GM12874 (cell line): ENCODE data around the gene PARD3B.

Source experiments
- CTCF ChIP-seq: IDR thresholded peaks from 2 replicates; pipeline ENCODE4 v1.5.1; 2011; ENCODE audit warnings: low read depth, mild to moderate bottlenecking, control low read depth, low read length, moderate library complexity; ENCODE audit not compliant: insufficient read depth

The PARD3B gene

GRCh38 chr2:205333351-205333750, 788.1 kb downstream of the PARD3B start:
- TF ChIP-seq CTCF: no peak

GRCh38 chr2:205337274-205337673, 792.0 kb downstream of the PARD3B start:
- no peak for TF ChIP-seq CTCF

GRCh38 chr2:205338156-205338555, 792.9 kb downstream of the PARD3B start:
- no peak for TF ChIP-seq CTCF

- TF ChIP-seq CTCF: no peak
Observed at GRCh38 chr2:205343103-205343502, 797.8 kb downstream of the PARD3B start.

GRCh38 chr2:205346649-205347048, 801.4 kb downstream of the PARD3B start:
- no peak for TF ChIP-seq CTCF

GRCh38 chr2:205347899-205348298, 802.6 kb downstream of the PARD3B start:
- TF ChIP-seq CTCF: no peak

GRCh38 chr2:205352094-205352493, 806.8 kb downstream of the PARD3B start:
- no peak for TF ChIP-seq CTCF

- no peak for TF ChIP-seq CTCF
Observed at GRCh38 chr2:205352593-205352992, 807.3 kb downstream of the PARD3B start.
